ENCODE data around the gene LHX8.

GRCh38 chr1:75135573-75136194 is 1.5 kb downstream of the LHX8 start:
- TF ChIP-seq CTCF (IDR thresholded peaks at IDR 0.05; ENCODE audit: insufficient read depth, low read length): no peak
- no peak for TF ChIP-seq POLR2AphosphoS5 (IDR thresholded peaks at IDR 0.05; ENCODE audit: low read depth)
- TF ChIP-seq REST (IDR thresholded peaks at IDR 0.05; ENCODE audit: insufficient replicate concordance, low read depth): no peak
- TF ChIP-seq GABPA (IDR thresholded peaks at IDR 0.05; ENCODE audit: low read depth): no peak

All from HL-60 (cell line).